HCT116 (cell line): Measurements from ENCODE around the gene SLC47A2. TPM values are rescaled to one million over a fixed set of nuclear protein-coding genes. Genes with fewer than 3 reads are reported as not detected.

ENCODE experiments used
- EGR1 ChIP-seq: IDR thresholded peaks from 2 replicates; pipeline ENCODE4 v1.6.1; 2012; ENCODE audit warnings: low read depth
- ELF1 ChIP-seq: IDR thresholded peaks from 2 replicates; pipeline ENCODE4 v1.6.1; 2012; ENCODE audit warnings: low read depth, borderline replicate concordance
- EZH2 ChIP-seq: fragments of 200-600 bp; sonication (generic); IDR thresholded peaks from 2 replicates; pipeline ENCODE4 v1.6.1; 2017; ENCODE audit warnings: antibody characterized with exemption, mixed run types
- EZH2phosphoT487 ChIP-seq: fragments of 200-600 bp; IDR thresholded peaks from 2 replicates; pipeline ENCODE4 v1.6.1; 2018; ENCODE audit warnings: antibody characterized with exemption, borderline replicate concordance
- FOSL1 ChIP-seq: IDR thresholded peaks from 2 replicates; pipeline ENCODE4 v1.6.1; 2012; ENCODE audit warnings: low read depth
- JUND ChIP-seq: IDR thresholded peaks from 2 replicates; pipeline ENCODE4 v1.6.1; 2012
- POLR2A ChIP-seq: IDR thresholded peaks from 2 replicates; pipeline ENCODE4 v1.7.0; 2011; ENCODE audit warnings: borderline replicate concordance; ENCODE audit not compliant: insufficient read depth, insufficient read length; ENCODE audit errors: extremely low read depth
- POLR2AphosphoS5 ChIP-seq: IDR thresholded peaks from 2 replicates; pipeline ENCODE4 v1.6.1; 2011; ENCODE audit warnings: mild to moderate bottlenecking, low read depth, low read length, moderate library complexity
- SIN3A ChIP-seq: IDR thresholded peaks from 2 replicates; pipeline ENCODE4 v1.6.1; 2012; ENCODE audit warnings: low read depth
- SRF ChIP-seq: IDR thresholded peaks from 2 replicates; pipeline ENCODE4 v1.6.1; 2012; ENCODE audit warnings: low read depth
- TCF7L2 ChIP-seq: IDR thresholded peaks from 2 replicates; pipeline ENCODE4 v1.7.0; 2011; ENCODE audit warnings: borderline replicate concordance, inconsistent platforms; ENCODE audit not compliant: insufficient read depth, insufficient read length; ENCODE audit errors: extremely low read depth
- total RNA-seq: library from RNA; stranded (reverse); gene quantifications from one replicate; pipeline ENCODE4 v1.2.1, GENCODE V29; 2021; ENCODE audit not compliant: unreplicated experiment
- TF ChIP-seq, protein P1 (sequence below): IDR thresholded peaks from 2 replicates; pipeline ENCODE4 v1.6.1; 2012
- TF ChIP-seq, protein P2 (sequence below): IDR thresholded peaks from 2 replicates; pipeline ENCODE4 v1.6.1; 2012
- TF ChIP-seq, protein P3 (sequence below), 3 experiments: fragments of 200-600 bp in 1 of 3; sonication (generic) in 1 of 3; IDR thresholded peaks in 2 of 3; conservative IDR thresholded peaks in 1 of 3; 2 replicates each; pipeline ENCODE4 v1.5.1; 2012 to 2017; ENCODE audit warnings: low read depth in 2 of 3, low read length in 2 of 3, antibody characterized with exemption in 1 of 3, borderline replicate concordance in 1 of 3, control low read depth in 1 of 3, mild to moderate bottlenecking in 1 of 3, mixed read lengths in 1 of 3, mixed run types in 1 of 3, moderate library complexity in 1 of 3; ENCODE audit not compliant: insufficient read depth in 1 of 3

The SLC47A2 gene
- total RNA-seq, 1 experiment from 2014 or later: not detected

DNA sequence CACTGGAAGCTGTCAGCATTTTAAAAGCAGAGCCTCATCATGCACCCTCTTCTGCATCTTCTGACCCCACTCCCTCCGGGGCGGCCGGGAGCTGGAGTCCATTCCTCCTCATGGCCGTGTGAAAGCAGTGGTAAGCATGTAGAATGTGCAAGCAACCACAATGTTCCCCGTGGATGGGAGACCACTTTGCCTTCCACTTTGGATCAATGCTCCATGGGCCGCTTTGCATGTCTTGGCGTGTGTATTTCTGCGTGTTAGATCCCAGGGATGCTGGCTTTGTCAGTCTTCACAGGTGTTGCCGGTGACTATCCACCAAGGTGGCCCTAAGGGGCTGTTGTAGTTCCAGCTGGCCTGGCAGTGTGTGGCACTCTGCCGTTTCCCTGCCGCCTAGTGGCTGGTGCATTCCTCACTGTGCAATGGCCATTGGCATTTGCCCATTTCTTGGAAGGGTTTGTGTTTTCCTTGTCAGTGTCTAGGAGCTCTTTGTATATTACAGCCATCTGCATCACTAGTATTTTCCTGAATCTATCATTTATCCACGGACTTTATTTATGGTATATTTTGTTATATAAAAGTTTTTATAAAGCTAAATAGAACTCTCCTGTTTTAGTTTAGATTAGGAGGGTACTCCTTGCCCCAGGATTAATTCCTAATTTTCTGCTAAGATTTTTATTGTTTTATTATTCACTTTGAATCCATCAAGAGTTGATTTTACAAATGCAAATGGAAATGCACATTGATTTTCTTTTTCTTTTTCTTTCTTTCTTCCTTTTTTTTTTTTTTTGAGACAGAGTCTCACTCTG lies 37.5 kb upstream of the SLC47A2 start (continued):
- TF ChIP-seq, protein P1, sequence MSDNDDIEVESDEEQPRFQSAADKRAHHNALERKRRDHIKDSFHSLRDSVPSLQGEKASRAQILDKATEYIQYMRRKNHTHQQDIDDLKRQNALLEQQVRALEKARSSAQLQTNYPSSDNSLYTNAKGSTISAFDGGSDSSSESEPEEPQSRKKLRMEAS: peak; percentile 36; the same call in 1 of the 2 replicates
- TF ChIP-seq FOSL1 (no peak), SRF (no peak; the same call in 1 of the 2 replicates), EZH2phosphoT487 (no peak), POLR2A (no peak), EZH2 (no peak), EGR1 (no peak), TCF7L2 (no peak), JUND (no peak), SIN3A (no peak), POLR2AphosphoS5 (peak; percentile 48), ELF1 (no peak)
- TF ChIP-seq, protein P2, sequence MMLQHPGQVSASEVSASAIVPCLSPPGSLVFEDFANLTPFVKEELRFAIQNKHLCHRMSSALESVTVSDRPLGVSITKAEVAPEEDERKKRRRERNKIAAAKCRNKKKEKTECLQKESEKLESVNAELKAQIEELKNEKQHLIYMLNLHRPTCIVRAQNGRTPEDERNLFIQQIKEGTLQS: no peak
- TF ChIP-seq, protein P3, sequence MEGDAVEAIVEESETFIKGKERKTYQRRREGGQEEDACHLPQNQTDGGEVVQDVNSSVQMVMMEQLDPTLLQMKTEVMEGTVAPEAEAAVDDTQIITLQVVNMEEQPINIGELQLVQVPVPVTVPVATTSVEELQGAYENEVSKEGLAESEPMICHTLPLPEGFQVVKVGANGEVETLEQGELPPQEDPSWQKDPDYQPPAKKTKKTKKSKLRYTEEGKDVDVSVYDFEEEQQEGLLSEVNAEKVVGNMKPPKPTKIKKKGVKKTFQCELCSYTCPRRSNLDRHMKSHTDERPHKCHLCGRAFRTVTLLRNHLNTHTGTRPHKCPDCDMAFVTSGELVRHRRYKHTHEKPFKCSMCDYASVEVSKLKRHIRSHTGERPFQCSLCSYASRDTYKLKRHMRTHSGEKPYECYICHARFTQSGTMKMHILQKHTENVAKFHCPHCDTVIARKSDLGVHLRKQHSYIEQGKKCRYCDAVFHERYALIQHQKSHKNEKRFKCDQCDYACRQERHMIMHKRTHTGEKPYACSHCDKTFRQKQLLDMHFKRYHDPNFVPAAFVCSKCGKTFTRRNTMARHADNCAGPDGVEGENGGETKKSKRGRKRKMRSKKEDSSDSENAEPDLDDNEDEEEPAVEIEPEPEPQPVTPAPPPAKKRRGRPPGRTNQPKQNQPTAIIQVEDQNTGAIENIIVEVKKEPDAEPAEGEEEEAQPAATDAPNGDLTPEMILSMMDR (IDR thresholded peaks at IDR 0.05 in 2 of 3, conservative IDR thresholded peaks at IDR 0.05 in 1 of 3; ENCODE audit: borderline replicate concordance in 1 of 3, insufficient read depth in 1 of 3, low read depth in 2 of 3, low read length in 2 of 3): peak; percentile 80 to 90 (median 83)
